Smooth muscle cell (in vitro differentiated cells): ENCODE data around the gene PXDN. TPM values are rescaled to one million over a fixed set of nuclear protein-coding genes. Genes with fewer than 3 reads are reported as not detected.
"Not testable (repeated sequence)": the region's sequence is repeated elsewhere in the genome, so short reads cannot be mapped to it uniquely, and the experiment has no call there.

Experiments used
- DNase-seq: peaks from one replicate; lab custom pipeline; 2025; ENCODE audit not compliant: unreplicated experiment; lab: John Stamatoyannopoulos, UW
- H2AFZ ChIP-seq: fragments of 200-600 bp; sonication (generic); 2 replicates; pipeline ENCODE4 v1.6.0; 2016; ENCODE audit warnings: antibody characterized with exemption, low read depth, mild to moderate bottlenecking
- H3F3A ChIP-seq: fragments of 200-600 bp; sonication (generic); 2 replicates; pipeline ENCODE4 v1.6.0; 2017; ENCODE audit warnings: antibody characterized with exemption, low read depth
- H3K27ac ChIP-seq: fragments of 200-600 bp; sonication (generic); 2 replicates; pipeline ENCODE4 v1.5.1; 2016; ENCODE audit warnings: low read depth, mild to moderate bottlenecking
- H3K27me3 ChIP-seq: fragments of 200-600 bp; sonication (generic); 2 replicates; pipeline ENCODE4 v1.6.1; 2016; ENCODE audit warnings: low read depth, mild to moderate bottlenecking
- H3K36me3 ChIP-seq: fragments of 200-600 bp; sonication (generic); 2 replicates; pipeline ENCODE4 v1.5.1; 2016; ENCODE audit warnings: low read depth
- H3K4me1 ChIP-seq: fragments of 200-600 bp; sonication (generic); 2 replicates; pipeline ENCODE4 v1.5.1; 2016; ENCODE audit warnings: low read depth
- H3K4me2 ChIP-seq: fragments of 200-600 bp; sonication (generic); 2 replicates; pipeline ENCODE4 v1.6.0; 2016; ENCODE audit warnings: mild to moderate bottlenecking
- H3K4me3 ChIP-seq: fragments of 200-600 bp; sonication (generic); 2 replicates; pipeline ENCODE4 v1.5.1; 2016; ENCODE audit warnings: mild to moderate bottlenecking
- H3K79me2 ChIP-seq: fragments of 200-600 bp; sonication (generic); 2 replicates; pipeline ENCODE4 v1.6.0; 2016; ENCODE audit warnings: low read depth, mild to moderate bottlenecking
- H3K9ac ChIP-seq: fragments of 200-600 bp; sonication (generic); 2 replicates; pipeline ENCODE4 v1.6.0; 2016; ENCODE audit warnings: low read depth
- H3K9me3 ChIP-seq: fragments of 200-600 bp; sonication (generic); replicated peaks from 2 replicates; pipeline ENCODE4 v1.5.1; 2016; ENCODE audit warnings: low read depth
- H4K20me1 ChIP-seq: fragments of 200-600 bp; sonication (generic); 2 replicates; pipeline ENCODE4 v1.6.0; 2016; ENCODE audit warnings: low read depth
- CTCF ChIP-seq: fragments of 200-600 bp; sonication (generic); IDR thresholded peaks from 2 replicates; pipeline ENCODE4 v1.5.1; 2017; ENCODE audit warnings: borderline replicate concordance, mild to moderate bottlenecking, antibody characterized with exemption; ENCODE audit not compliant: insufficient read depth, poor library complexity, severe bottlenecking
- WGBS: methylation state at CpG from one replicate; pipeline ENCODE4 v1.1.7; 2016; ENCODE audit warnings: low lambda C conversion rate; 5-methylcytosine and 5-hydroxymethylcytosine counted together
- polyA plus RNA-seq: library from polyadenylated mRNA; unstranded; fragments of >200 nt; fragmentation: Nextera tagmentation; extraction: Ambion mirVana; gene quantifications from 2 replicates; pipeline ENCODE4 v1.2.1, GENCODE V29; 2016
- total RNA-seq: library from RNA; depleted of rRNA; stranded (reverse); fragments of >200 nt; gene quantifications from 2 replicates; pipeline ENCODE4 v1.2.3, GENCODE V29; 2014

Gene PXDN
- total and polyA plus RNA-seq, 2 experiments from 2014 or later: 328 to 333 TPM

- Histone ChIP-seq H3K4me2 (no peak overlapping the region), H3F3A (no peaks in the 10 kb centered on the region), H3K4me1 (no peaks in the 10 kb centered on the region), H4K20me1 (no peaks in the 10 kb centered on the region), H3K4me3 (no peak overlapping the region), H3K27me3 (no peaks in the 10 kb centered on the region), H3K27ac (no peak overlapping the region), H2AFZ (no peak overlapping the region), H3K79me2 (no peaks in the 10 kb centered on the region), H3K9me3 (no peaks in the 10 kb centered on the region), H3K9ac (no peak overlapping the region), H3K36me3 (no peaks in the 10 kb centered on the region)
- WGBS: 95% methylated on average over 11 of the region's 11 CpGs
- no peak for TF ChIP-seq CTCF
- no peak for DNase-seq
Observed at GRCh38 chr2:1782514-1782913, 38.2 kb upstream of the PXDN start.

DNA sequence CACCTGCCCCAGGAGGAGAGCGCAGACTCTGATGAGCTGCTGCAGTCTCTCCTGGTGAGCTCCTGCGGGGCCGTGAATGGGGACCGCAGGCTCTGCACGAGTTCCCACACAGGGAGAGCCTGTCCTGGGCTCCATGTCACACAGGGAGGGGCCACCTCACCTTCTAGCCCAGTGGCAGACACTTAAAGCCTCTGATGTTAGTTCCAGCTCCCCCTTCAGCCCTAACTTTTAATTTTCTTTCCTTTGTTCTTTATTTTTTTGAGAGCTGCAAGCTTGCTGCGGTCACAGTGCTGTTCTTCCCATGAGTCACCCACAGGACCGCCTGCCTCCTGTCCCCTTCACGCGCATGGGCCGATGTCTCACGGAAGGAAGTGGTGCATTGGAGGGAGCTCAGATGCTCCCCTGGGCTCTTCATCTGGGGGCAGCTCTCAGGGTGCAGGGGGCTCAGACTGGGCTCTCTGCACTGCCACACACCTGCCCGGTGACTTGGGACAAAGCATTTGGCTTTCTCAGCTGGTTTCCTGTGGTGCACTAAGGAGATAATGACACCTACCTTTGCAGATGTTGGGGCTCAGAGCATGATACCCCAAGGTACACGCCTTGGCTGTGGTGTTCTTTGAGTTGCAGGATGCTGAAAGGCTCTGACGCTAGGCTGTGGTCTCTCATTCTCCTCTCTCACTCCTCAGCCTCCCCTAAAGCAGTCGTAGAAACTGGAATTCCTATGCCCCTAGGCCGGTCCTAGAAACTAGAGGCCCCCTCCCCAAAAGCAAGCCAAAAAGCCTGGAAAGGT, 37.2 kb upstream of the PXDN start:
- Histone ChIP-seq H3K79me2 (no peaks in the 10 kb centered on the region), H3K27me3 (no peaks in the 10 kb centered on the region), H3K9ac (no peak overlapping the region), H4K20me1 (no peaks in the 10 kb centered on the region), H3F3A (no peaks in the 10 kb centered on the region), H3K4me2 (no peak overlapping the region), H2AFZ (peak overlapping the region; percentile 8), H3K4me3 (no peak overlapping the region), H3K36me3 (no peaks in the 10 kb centered on the region), H3K4me1 (no peaks in the 10 kb centered on the region), H3K9me3 (no peaks in the 10 kb centered on the region), H3K27ac (no peak overlapping the region)
- no peak for TF ChIP-seq CTCF
- 63% methylated on average over 16 of the region's 16 CpGs for WGBS
- no peak for DNase-seq

- no peak for TF ChIP-seq CTCF
- H2AFZ ChIP-seq: no peak overlapping the region
- no peaks in the 10 kb centered on the region for H3K79me2 ChIP-seq
- no peak overlapping the region for H3K9ac ChIP-seq
- 94% methylated on average over 2 of the region's 2 CpGs for WGBS
- no peaks in the 10 kb centered on the region for H3K36me3 ChIP-seq
- H4K20me1 ChIP-seq: no peaks in the 10 kb centered on the region
- H3K4me1 ChIP-seq: no peaks in the 10 kb centered on the region
- H3K4me3 ChIP-seq: no peak overlapping the region
- no peak for DNase-seq
- no peaks in the 10 kb centered on the region for H3K9me3 ChIP-seq
- no peak overlapping the region for H3K27ac ChIP-seq
- no peaks in the 10 kb centered on the region for H3K27me3 ChIP-seq
- no peaks in the 10 kb centered on the region for H3F3A ChIP-seq
- no peak overlapping the region for H3K4me2 ChIP-seq
Observed at GRCh38 chr2:1780693-1781092, 36.4 kb upstream of the PXDN start.

- H3K36me3 ChIP-seq, H3K79me2 ChIP-seq, H3K4me3 ChIP-seq, H3K9ac ChIP-seq, H3K4me2 ChIP-seq, H3K27me3 ChIP-seq, H2AFZ ChIP-seq, H3F3A ChIP-seq, H3K4me1 ChIP-seq, H4K20me1 ChIP-seq, H3K9me3 ChIP-seq, H3K27ac ChIP-seq, DNase-seq: not testable (repeated sequence)
Observed at GRCh38 chr2:1780054-1780453, 35.7 kb upstream of the PXDN start.
